ENCODE measurements around the gene ANK3.

The ANK3 gene

DNA sequence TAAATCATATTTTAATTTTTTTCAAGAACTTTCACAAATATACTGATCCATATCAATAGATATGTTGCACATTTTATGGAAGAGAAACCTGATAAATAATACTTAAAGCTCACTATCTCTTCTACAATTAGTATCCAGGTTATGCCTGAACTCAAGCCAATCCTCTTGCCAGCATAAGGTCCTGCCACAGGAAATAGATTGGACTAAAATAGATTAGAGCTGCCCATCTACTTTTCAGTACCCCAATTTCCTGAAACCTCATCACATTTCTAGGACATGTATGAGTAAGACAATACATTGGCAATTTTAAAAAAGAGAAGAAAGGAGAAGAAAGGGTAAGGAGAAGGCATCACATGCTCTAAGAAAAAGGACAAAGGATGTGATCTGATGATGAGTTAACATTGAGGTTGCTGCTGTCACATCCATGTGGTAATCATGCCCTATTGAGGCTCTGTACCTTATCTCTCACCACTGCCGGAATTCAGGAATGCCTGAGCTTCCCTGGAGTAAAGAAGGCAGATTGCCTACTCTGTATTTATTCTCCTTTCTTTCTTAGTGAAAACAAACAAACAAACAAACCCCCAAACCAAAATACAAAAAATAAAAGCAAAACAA, 199.7 kb downstream of the ANK3 start:
- DNase-seq (ENCODE audit: low read depth), result no peak
- H3K4me3 ChIP-seq (ENCODE audit: low read depth, low read length), result no peak overlapping the region
- TF ChIP-seq, protein P1, sequence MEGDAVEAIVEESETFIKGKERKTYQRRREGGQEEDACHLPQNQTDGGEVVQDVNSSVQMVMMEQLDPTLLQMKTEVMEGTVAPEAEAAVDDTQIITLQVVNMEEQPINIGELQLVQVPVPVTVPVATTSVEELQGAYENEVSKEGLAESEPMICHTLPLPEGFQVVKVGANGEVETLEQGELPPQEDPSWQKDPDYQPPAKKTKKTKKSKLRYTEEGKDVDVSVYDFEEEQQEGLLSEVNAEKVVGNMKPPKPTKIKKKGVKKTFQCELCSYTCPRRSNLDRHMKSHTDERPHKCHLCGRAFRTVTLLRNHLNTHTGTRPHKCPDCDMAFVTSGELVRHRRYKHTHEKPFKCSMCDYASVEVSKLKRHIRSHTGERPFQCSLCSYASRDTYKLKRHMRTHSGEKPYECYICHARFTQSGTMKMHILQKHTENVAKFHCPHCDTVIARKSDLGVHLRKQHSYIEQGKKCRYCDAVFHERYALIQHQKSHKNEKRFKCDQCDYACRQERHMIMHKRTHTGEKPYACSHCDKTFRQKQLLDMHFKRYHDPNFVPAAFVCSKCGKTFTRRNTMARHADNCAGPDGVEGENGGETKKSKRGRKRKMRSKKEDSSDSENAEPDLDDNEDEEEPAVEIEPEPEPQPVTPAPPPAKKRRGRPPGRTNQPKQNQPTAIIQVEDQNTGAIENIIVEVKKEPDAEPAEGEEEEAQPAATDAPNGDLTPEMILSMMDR (IDR thresholded peaks at IDR 0.05; ENCODE audit: insufficient read depth, low read depth, low read length, missing control alignments), result no peak

DNA sequence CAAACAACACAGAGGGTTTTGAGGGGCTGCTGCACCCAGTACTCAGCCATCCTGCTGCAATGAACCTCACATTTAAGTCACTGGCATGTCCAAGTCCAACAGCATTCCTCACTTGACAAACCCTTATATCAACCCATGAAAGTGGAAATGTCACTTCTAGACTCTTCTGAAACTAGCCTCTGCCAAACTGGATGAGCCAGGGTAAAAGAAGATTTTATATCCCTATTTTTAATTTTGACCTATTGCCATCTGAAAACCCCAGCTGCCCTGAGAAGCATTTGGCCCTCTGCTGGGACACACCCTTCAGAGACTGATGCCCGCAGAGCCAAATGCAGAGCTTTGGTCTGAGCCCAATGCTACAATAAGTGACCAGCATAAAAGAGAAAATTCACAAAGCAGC, 201.1 kb downstream of the ANK3 start:
- TF ChIP-seq, protein P1 (IDR thresholded peaks at IDR 0.05; ENCODE audit: insufficient read depth, low read depth, low read length, missing control alignments), result no peak
- DNase-seq (ENCODE audit: low read depth), result no peak

DNA sequence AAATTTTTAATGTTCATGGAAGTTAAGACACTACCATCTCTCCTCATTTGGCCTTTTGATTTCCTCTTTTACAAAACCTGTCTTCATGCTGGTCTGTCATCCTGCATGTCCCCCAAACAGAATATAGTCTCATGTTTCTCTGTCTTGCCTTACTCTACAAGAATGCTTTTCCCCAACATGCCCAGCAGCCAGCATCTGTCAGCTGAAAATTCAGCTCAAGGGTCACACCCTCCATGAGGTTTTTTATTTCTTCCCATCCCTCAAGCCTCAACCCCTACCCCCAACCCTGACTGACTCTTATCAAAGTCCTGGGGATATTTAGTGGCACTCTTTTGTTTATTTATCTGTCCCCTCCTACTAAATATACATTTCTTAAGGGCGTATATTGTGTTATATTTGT, 202.0 kb downstream of the ANK3 start:
- DNase-seq (ENCODE audit: low read depth), result no peak
- H3K4me3 ChIP-seq (ENCODE audit: low read depth, low read length), result no peak overlapping the region
- TF ChIP-seq, protein P1 (IDR thresholded peaks at IDR 0.05; ENCODE audit: insufficient read depth, low read depth, low read length, missing control alignments), result no peak

More for the DNA sequence above, 201.1 kb downstream of the ANK3 start:
- H3K4me3 ChIP-seq (ENCODE audit: low read depth, low read length), result no peak overlapping the region

DNA sequence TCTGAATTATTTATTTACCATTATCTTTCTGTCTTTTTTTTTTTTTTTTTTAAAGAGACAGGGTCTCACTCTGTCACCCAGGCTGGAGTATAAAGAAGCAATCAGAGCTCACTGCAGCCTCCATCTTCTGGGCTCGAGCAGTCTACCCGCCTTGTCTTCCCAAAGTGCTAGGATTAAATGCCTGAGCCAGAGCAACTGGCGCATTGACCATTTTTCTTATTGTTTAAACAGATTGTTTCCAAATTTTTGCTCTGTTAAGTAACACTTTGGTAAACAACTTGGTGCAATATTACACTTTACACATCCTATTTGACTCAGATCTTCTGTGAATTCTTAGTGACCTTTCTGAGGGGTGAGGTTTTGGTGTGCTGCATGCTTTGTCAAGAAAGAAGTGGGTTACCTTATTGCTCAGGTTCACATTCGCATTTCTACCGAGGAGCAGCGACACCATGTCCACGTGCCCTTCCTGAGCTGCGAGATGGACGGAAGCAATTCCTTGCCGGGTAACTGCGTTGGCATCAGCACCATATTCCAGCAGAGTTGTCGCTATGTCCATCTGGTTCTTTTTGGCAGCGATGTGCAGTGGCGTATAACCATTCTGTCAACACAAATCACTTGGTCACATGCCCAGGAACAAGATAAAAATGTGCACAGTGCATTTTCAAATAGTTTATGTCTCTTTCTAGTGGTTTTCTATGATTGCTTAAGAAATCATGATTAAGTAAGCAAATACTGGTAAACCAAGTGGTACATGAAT, 203.2 kb downstream of the ANK3 start:
- no peak for DNase-seq (ENCODE audit: low read depth)
- no peak overlapping the region for H3K4me3 ChIP-seq (ENCODE audit: low read depth, low read length)
- TF ChIP-seq, protein P1 (IDR thresholded peaks at IDR 0.05; ENCODE audit: insufficient read depth, low read depth, low read length, missing control alignments), result no peak

DNA sequence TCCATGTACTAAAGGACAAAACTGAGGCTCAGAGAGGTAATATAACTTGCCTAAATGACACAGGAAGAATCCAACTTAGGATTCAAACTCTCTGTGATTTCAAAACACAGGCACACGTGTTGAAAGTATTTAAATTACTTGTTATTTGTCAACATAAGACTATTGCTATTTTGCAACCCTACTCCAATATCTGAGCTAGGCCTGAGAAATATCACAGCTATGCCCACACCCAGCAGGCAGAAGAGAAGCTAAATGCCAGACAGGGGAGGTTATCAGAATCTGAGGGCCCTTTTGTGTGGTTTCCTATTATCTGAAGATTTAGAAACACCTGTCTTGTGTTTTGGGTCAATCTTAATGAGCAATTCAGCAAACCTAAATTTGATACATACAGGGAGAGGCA, 204.3 kb downstream of the ANK3 start:
- TF ChIP-seq, protein P1 (IDR thresholded peaks at IDR 0.05; ENCODE audit: insufficient read depth, low read depth, low read length, missing control alignments), result no peak
- no peak overlapping the region for H3K4me3 ChIP-seq (ENCODE audit: low read depth, low read length)
- no peak for DNase-seq (ENCODE audit: low read depth)

DNA sequence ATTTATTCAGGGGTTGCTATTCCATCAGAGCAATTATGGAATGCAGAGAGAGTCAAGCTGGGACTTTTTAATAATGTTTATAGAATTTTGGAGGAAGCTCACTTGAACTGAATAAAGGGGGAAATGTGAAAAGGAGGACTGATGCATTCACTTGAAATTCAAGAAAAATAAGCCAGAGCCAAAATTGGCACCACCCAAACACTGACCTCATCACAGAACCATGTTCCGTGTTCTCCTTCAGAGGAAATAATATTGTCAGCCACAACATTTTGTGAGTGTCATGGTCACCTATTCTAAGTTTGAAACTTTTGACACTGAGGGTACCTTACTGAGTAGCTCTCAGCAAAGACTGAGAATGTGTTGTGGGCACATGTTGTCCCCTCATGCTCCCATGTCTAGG, 207.0 kb downstream of the ANK3 start:
- no peak overlapping the region for H3K4me3 ChIP-seq (ENCODE audit: low read depth, low read length)
- no peak for DNase-seq (ENCODE audit: low read depth)
- TF ChIP-seq, protein P1 (IDR thresholded peaks at IDR 0.05; ENCODE audit: insufficient read depth, low read depth, low read length, missing control alignments), result no peak
